GM21786 (cell line): ENCODE data around the gene ARHGAP15.

Experiments
- ATAC-seq: cut with Tn5 transposase; IDR thresholded peaks from one replicate; pipeline ENCODE4 v1.9.1; 2021; ENCODE audit not compliant: unreplicated experiment

ARHGAP15 gene

DNA sequence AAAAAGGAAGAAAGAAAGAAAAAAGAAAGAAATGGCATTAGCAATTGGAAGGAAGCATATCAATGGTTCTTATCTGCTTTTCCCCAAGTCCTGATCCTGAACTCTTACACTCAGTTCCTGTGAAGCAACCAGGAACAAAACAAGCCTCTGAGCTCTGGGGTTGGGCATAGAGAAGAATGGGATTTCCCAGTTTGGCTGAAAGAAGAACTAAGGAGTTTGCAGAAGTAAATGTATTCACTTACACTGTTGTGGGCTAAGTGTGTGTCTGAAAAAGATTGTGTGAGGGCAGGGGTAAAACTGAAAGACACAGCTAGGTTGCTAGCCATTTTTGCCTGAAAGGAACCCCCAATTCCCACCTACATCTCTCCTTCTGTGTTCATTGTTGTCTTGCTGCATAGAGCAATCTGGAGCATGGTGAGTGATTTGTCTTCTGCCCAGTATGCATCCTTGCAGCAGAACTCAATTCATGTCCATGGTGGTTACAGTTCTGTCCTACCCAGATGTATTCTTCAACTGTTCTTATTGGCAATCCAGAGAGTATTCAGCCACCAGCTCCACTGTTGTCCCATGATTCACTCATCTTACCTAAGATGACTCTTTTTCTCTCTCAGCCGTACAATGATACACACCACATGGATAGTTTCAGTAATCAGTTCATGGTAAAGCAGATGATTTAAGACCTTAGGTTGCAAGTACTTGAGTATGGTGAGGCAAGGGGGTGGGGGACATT, 348.7 kb downstream of the ARHGAP15 start:
- peak; percentile 54 for ATAC-seq

GRCh38 chr2:143480086-143480485, 350.9 kb downstream of the ARHGAP15 start:
- no peak for ATAC-seq

- no peak for ATAC-seq
Observed at GRCh38 chr2:143480601-143481236, 351.5 kb downstream of the ARHGAP15 start.

DNA sequence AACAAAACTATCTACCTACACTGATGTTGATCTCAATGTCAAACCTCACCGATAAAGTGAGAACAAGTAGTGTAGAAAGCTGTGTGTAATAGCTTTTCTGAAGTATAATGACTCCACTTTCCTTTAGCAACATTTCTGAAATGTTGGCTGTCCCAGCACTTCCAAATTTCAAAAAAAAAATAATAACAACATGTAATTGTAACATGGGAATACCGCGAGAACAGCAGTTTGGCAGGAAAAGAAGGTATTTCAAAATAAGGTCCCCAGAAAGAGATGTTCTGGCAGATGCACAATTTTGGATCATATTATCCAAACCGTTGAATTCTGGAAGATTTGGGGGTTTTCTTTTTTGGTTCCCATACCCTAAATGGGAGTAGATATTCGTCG, 352.0 kb downstream of the ARHGAP15 start:
- no peak for ATAC-seq

DNA sequence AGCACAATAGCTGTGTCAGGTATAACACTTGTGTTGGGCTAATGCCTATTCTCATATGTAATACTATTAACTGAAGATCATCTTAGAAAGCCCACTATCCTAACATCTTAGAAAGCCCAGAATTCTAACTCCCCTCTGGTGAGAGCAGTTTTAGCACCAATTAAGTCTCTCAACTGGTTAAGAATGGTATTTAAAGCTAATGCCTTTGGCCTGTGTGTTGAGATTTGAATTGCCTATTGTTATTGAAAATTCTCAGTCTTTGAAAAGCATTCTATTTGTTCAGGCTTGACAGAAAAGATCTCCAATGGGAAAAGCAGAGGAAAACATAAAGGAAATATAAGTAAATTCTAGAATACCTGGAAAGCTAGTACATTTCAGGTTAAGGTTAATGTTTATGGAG, 352.5 kb downstream of the ARHGAP15 start:
- ATAC-seq = no peak

GRCh38 chr2:143482316-143482715, 353.1 kb downstream of the ARHGAP15 start:
- ATAC-seq = no peak

GRCh38 chr2:143482771-143483170, 353.6 kb downstream of the ARHGAP15 start:
- ATAC-seq = no peak

DNA sequence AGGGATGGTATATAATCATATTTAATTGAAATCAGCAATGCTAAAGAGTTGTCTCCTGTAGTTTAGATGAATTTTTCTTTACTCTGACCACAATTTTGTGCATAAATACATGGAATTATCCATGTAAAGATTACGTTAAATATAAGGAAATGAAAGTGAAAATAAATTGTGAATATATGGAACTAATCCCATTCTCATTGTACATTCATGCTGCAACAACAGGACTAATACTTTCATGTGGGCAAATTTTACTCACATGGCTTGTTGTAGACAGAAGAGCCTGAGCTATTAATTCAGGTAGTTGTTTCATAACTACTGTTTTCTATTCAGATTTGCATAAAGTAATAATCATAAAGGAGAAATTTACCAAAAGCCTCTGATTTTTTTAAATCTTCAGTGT, 357.8 kb downstream of the ARHGAP15 start:
- ATAC-seq = no peak

DNA sequence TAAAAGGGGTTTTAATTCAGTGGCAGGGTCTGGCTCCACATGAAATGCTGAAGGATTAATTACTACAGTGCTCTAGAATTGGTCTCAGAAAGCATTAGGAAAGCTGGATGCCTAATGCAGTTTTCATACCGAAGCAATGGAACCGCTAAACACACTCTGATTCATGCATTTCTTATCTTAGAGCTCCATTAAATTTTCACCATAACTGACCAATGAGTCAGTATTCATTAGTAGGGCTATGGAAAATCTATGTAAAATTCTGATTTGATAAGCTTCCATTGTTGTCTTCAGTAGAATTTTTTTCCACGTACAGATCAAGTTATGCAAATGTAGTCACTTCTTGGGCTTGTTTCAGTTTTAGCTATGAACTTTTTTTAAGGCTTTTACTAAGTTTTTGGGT, 359.9 kb downstream of the ARHGAP15 start:
- no peak for ATAC-seq

- ATAC-seq = no peak
Observed at GRCh38 chr2:143491131-143491530, 361.9 kb downstream of the ARHGAP15 start.

- ATAC-seq = no peak
Observed at GRCh38 chr2:143493339-143493738, 364.1 kb downstream of the ARHGAP15 start.

DNA sequence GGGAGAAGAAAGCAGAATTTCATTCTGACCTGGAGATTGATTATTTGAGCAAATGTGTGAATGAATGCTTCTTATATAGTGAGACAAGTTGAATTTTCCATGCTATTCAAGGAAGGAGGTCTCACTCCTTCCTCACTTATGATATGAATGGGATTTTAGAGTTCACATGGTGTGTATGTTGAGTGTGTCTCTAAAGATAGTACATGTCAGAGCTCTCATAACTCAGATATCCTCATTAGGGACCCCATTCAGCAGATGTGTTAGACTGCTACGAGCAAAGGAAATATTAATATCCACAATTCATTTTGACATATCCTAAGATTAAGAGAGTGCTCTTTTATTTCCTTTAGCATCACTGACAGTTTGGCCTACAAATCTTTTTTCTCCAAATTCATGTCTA, 368.5 kb downstream of the ARHGAP15 start:
- no peak for ATAC-seq

DNA sequence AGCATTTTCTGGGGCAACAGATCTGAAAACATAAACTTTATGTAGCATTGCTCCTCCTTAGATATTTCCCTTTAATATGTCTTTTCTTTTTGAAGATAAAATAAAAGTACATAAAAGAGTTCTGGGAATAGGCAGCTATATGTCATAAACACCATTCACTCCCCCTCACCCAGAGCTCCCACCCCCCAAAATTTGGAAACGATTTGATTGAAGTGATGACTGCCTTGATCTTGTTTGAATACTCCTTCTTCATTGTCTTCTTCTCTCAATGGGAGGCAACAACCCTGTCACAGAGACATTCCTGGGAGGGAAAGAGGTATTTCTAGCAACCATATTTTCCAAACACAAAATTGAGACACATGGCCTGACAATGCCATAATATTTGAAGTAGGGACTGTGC, 369.3 kb downstream of the ARHGAP15 start:
- no peak for ATAC-seq

DNA sequence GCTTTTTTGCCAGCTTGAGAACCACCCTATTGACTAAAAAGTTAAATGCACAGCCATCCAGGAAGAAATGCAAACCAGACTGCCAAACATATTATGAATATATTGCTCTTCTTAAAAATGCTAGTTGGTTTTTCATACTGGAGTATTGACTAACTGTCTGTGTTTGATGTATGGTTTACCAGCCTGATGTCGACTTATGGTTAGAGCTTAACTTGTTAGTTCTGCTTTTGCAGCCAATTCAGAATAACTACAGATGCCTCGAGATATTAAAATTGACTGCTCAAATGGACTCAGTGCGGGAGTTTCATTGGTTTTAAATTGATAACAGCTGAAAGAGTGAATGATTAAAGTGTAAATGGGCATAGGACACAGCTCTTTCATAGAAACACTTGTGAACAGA, 369.8 kb downstream of the ARHGAP15 start:
- no peak for ATAC-seq

- ATAC-seq = no peak
Observed at GRCh38 chr2:143501106-143501676, 372.0 kb downstream of the ARHGAP15 start.

- no peak for ATAC-seq
Observed at GRCh38 chr2:143503280-143503679, 374.1 kb downstream of the ARHGAP15 start.

- ATAC-seq = no peak
Observed at GRCh38 chr2:143504397-143504796, 375.2 kb downstream of the ARHGAP15 start.

DNA sequence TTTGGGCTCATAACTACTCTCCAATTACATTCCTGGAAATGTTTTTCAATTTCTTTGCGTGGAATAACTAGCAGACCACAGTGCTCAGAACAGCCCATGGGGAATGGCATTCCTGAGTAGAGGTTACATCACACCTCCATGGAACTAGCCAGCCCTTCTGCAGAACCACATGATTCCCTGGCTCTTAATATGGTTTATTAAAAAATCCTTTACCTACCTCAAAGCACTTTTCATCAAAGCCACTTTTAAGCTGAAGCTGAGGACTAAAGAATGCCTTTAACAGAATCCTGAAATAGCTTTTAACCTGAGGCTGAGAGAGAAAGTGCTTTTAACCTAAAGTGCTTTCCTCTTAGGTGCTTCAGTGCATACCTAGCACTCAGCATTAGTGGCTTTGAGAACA, 376.3 kb downstream of the ARHGAP15 start:
- ATAC-seq = no peak

- ATAC-seq = peak; percentile 64
Observed at GRCh38 chr2:143513081-143513480, 383.9 kb downstream of the ARHGAP15 start.

DNA sequence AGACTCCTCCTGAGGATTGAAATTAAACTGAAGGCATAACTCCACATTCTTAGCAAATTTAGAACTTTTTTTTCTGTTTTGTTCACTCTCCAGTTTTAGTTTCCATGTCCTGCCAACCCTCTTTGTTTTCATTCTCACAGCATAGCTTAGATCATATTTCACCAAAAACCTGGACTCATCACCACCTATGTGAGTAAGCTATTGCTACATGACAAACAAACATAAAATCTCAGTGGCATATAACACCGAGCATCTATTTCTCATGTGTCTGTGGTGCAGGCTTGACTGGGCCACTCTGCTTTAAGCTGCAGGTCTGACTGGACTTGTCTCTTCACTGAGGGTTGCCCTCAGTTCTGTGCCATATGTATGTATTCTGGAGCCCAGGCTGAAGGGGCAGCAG, 385.2 kb downstream of the ARHGAP15 start:
- ATAC-seq = no peak

GRCh38 chr2:143515318-143515717, 386.1 kb downstream of the ARHGAP15 start:
- no peak for ATAC-seq

DNA sequence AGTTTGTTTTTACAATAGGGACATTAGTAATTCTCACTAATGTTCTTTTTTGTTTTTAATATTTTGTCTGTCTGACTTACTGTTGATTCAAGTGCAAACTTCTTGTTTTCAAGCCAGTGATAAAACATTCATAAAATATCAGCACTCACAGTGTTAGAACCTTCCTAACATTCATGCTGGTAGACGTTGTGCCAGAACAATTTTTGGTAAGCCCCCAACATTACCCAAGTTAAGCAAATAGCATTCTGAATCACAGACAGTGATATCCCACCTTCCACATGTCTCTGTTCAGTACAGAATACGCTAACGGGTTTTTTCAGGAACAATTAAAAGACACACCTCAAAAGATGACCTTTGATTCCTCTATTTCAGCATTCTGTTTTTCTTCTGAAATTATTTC, 390.3 kb downstream of the ARHGAP15 start:
- no peak for ATAC-seq
